ENCODE data around the gene SEL1L3. TPM values are rescaled to one million over a fixed set of nuclear protein-coding genes. Genes with fewer than 3 reads are reported as not detected.

The SEL1L3 gene
- total and polyA plus RNA-seq, 4 donors, result 3.3 to 13.1 (median 5.7) TPM

DNA sequence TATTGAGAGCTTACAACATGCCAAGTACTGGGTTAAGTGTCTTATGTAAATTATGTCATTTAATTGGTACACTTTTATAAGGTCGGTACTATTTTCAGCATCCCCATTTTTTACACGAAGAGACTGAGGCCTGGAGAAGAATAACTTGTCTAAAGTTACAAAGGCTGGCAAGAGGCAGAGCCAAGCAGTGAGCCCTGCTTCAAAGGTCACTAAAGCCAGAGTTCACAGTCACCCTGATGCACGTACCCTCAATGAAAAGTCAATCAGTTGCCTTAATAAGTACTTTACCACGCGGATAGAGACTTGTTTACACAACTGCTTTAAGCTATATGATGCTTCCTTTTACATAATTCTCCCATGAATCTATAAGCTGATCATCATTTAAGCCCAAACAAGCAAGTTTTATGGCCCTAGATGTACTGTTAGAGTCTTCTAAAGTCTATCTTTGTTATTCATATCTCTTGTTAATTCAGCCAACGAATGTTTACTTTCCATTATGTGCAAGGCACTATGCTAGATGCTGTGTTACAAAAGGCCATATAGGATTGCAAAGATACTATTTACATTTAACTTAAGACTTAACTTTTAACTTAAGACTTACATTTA is 57.4 kb downstream of the SEL1L3 start:
- Histone ChIP-seq H3K4me1 (ENCODE audit: control insufficient read depth in 4 of 4, insufficient read depth in 4 of 4, low read length in 3 of 4) (no peaks in the 10 kb centered on the region), H3K4me3 (ENCODE audit: low read depth in 1 of 3, low read length in 3 of 3) (no peak overlapping the region), H3K9ac (ENCODE audit: low read depth in 1 of 2, low read length in 2 of 2) (no peak overlapping the region), H3K9me3 (ENCODE audit: control insufficient read depth in 4 of 4, low read length in 3 of 4) (no peaks in the 10 kb centered on the region), H3K27me3 (ENCODE audit: control insufficient read depth in 4 of 4, insufficient read depth in 4 of 4, low read length in 3 of 4) (no peaks in the 10 kb centered on the region), H3K27ac (ENCODE audit: low read depth in 1 of 2, low read length in 2 of 2) (no peak overlapping the region), H3K36me3 (ENCODE audit: control insufficient read depth in 4 of 4, insufficient read depth in 3 of 4, low read depth in 1 of 4, low read length in 3 of 4) (peaks cover 0 to 3% (median 1%) of the 10 kb centered on the region in 4 donors)
- TF ChIP-seq SP1 (IDR thresholded peaks at IDR 0.05) (no peak), NR2F2 (IDR thresholded peaks at IDR 0.05) (no peak), TAF1 (conservative IDR thresholded peaks at IDR 0.05) (no peak), JUND (IDR thresholded peaks at IDR 0.05) (no peak), YY1 (IDR thresholded peaks at IDR 0.05) (no peak), RXRA (IDR thresholded peaks at IDR 0.05) (no peak)
- TF ChIP-seq, protein P1, sequence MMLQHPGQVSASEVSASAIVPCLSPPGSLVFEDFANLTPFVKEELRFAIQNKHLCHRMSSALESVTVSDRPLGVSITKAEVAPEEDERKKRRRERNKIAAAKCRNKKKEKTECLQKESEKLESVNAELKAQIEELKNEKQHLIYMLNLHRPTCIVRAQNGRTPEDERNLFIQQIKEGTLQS (IDR thresholded peaks at IDR 0.05), result no peak
- TF ChIP-seq, protein P2, sequence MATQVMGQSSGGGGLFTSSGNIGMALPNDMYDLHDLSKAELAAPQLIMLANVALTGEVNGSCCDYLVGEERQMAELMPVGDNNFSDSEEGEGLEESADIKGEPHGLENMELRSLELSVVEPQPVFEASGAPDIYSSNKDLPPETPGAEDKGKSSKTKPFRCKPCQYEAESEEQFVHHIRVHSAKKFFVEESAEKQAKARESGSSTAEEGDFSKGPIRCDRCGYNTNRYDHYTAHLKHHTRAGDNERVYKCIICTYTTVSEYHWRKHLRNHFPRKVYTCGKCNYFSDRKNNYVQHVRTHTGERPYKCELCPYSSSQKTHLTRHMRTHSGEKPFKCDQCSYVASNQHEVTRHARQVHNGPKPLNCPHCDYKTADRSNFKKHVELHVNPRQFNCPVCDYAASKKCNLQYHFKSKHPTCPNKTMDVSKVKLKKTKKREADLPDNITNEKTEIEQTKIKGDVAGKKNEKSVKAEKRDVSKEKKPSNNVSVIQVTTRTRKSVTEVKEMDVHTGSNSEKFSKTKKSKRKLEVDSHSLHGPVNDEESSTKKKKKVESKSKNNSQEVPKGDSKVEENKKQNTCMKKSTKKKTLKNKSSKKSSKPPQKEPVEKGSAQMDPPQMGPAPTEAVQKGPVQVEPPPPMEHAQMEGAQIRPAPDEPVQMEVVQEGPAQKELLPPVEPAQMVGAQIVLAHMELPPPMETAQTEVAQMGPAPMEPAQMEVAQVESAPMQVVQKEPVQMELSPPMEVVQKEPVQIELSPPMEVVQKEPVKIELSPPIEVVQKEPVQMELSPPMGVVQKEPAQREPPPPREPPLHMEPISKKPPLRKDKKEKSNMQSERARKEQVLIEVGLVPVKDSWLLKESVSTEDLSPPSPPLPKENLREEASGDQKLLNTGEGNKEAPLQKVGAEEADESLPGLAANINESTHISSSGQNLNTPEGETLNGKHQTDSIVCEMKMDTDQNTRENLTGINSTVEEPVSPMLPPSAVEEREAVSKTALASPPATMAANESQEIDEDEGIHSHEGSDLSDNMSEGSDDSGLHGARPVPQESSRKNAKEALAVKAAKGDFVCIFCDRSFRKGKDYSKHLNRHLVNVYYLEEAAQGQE (IDR thresholded peaks at IDR 0.05), result no peak
- TF ChIP-seq, protein P3, sequence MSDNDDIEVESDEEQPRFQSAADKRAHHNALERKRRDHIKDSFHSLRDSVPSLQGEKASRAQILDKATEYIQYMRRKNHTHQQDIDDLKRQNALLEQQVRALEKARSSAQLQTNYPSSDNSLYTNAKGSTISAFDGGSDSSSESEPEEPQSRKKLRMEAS (IDR thresholded peaks at IDR 0.05), result no peak
- WGBS, result 79% methylated on average over 6 of the region's 6 CpGs
- DNase-seq (ENCODE audit: low spot score), result no peak

DNA sequence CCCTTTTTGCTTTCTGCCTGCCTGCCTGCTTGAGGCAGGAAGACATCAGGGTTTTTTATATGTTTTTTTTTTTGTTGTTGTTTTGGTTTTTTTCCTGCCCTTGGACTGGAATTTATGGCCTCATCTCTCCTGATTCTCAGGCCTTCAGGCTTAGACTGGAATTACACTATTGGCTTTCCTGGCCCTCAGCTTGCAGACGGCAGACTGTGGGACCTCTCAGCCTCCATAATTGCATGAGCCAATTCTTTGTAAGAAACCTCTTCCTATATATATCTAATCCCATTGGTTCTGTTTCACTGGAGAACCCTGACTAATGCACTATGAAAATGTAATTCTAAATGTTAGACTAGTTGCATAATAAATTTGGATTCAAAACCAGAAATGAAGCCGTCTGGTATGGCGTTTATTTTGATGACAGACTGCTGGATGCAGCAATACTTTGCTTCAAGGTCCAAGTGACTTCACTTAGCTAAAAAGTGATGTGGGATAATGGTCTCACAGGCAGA is 59.0 kb downstream of the SEL1L3 start:
- H3K27me3 ChIP-seq (ENCODE audit: control insufficient read depth in 4 of 4, insufficient read depth in 4 of 4, low read length in 3 of 4), result no peaks in the 10 kb centered on the region
- 90% methylated on average over 3 of the region's 3 CpGs for WGBS
- H3K4me1 ChIP-seq (ENCODE audit: control insufficient read depth in 4 of 4, insufficient read depth in 4 of 4, low read length in 3 of 4), result no peaks in the 10 kb centered on the region
- no peak for DNase-seq (ENCODE audit: low spot score)
- H3K9me3 ChIP-seq (ENCODE audit: control insufficient read depth in 4 of 4, low read length in 3 of 4), result no peaks in the 10 kb centered on the region
- peaks cover 0 to 3% (median 1%) of the 10 kb centered on the region in 4 donors for H3K36me3 ChIP-seq (ENCODE audit: control insufficient read depth in 4 of 4, insufficient read depth in 3 of 4, low read depth in 1 of 4, low read length in 3 of 4)
- no peak overlapping the region for H3K4me3 ChIP-seq (ENCODE audit: low read depth in 1 of 3, low read length in 3 of 3)
- no peak overlapping the region for H3K9ac ChIP-seq (ENCODE audit: low read depth in 1 of 2, low read length in 2 of 2)
- TF ChIP-seq, protein P1 (IDR thresholded peaks at IDR 0.05), result no peak
- TF ChIP-seq JUND (IDR thresholded peaks at IDR 0.05) (no peak), GABPA (IDR thresholded peaks at IDR 0.05 in 1 of 2, conservative IDR thresholded peaks at IDR 0.05 in 1 of 2) (no peak), FOXA1 (IDR thresholded peaks at IDR 0.05) (no peak), EGR1 (IDR thresholded peaks at IDR 0.05; ENCODE audit: low read depth in 2 of 2) (no peak), RAD21 (IDR thresholded peaks at IDR 0.05) (no peak), TAF1 (conservative IDR thresholded peaks at IDR 0.05) (no peak), NR2F2 (IDR thresholded peaks at IDR 0.05) (no peak), RXRA (IDR thresholded peaks at IDR 0.05) (no peak), HNF4A (conservative IDR thresholded peaks at IDR 0.05) (no peak), YY1 (IDR thresholded peaks at IDR 0.05) (no peak), SP1 (IDR thresholded peaks at IDR 0.05) (no peak)
- TF ChIP-seq, protein P2 (IDR thresholded peaks at IDR 0.05), result no peak
- TF ChIP-seq, protein P4, sequence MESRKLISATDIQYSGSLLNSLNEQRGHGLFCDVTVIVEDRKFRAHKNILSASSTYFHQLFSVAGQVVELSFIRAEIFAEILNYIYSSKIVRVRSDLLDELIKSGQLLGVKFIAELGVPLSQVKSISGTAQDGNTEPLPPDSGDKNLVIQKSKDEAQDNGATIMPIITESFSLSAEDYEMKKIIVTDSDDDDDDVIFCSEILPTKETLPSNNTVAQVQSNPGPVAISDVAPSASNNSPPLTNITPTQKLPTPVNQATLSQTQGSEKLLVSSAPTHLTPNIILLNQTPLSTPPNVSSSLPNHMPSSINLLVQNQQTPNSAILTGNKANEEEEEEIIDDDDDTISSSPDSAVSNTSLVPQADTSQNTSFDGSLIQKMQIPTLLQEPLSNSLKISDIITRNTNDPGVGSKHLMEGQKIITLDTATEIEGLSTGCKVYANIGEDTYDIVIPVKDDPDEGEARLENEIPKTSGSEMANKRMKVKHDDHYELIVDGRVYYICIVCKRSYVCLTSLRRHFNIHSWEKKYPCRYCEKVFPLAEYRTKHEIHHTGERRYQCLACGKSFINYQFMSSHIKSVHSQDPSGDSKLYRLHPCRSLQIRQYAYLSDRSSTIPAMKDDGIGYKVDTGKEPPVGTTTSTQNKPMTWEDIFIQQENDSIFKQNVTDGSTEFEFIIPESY (IDR thresholded peaks at IDR 0.05), result no peak
- no peak overlapping the region for H3K27ac ChIP-seq (ENCODE audit: low read depth in 1 of 2, low read length in 2 of 2)
